Transverse colon (tissue), 3 donors: ENCODE measurements around the gene FAM193B.

Experiments
- CTCF ChIP-seq, 5 experiments: fragments of 200-600 bp in 3 of 5; fragments of 450-650 bp in 2 of 5; sonication (generic) in 3 of 5; IDR thresholded peaks; 1 replicate in 2 of 5; 2 replicates in 3 of 5; pipeline ENCODE4 v1.5.1; 2016 to 2017; ENCODE audit warnings: antibody characterized with exemption in 5 of 5, inconsistent platforms in 3 of 5, mild to moderate bottlenecking in 2 of 5, moderate library complexity in 1 of 5
- EP300 ChIP-seq: sonication (generic); formaldehyde crosslinking; IDR thresholded peaks from one replicate; pipeline ENCODE4 v1.6.1; 2017; ENCODE audit warnings: antibody characterized with exemption, low read depth
- POLR2A ChIP-seq: fragments of 450-650 bp; IDR thresholded peaks from one replicate; pipeline ENCODE4 v1.6.1; 2016; ENCODE audit warnings: antibody characterized with exemption, mild to moderate bottlenecking, moderate library complexity

- TF ChIP-seq POLR2A = no peak
- no peak for TF ChIP-seq CTCF (IDR thresholded peaks at IDR 0.05)
- no peak for TF ChIP-seq EP300
These were observed 77.7 kb downstream of the FAM193B start for GRCh38 chr5:177476531-177477233.
